H1 (cell line): ENCODE data around the gene PRDM5. TPM values are rescaled to one million over a fixed set of nuclear protein-coding genes. Genes with fewer than 3 reads are reported as not detected.

ENCODE experiments used
- CBX8 ChIP-seq: fragments of 300-800, 300-1000 bp; sonication (generic); IDR thresholded peaks from 2 replicates; pipeline ENCODE4 v1.7.1; 2016; ENCODE audit warnings: low read depth, low read length, borderline replicate concordance
- CREB1 ChIP-seq: IDR thresholded peaks from 2 replicates; pipeline ENCODE4 v1.6.1; 2012; ENCODE audit warnings: inconsistent platforms
- TAF7 ChIP-seq: optimal IDR thresholded peaks from 2 replicates; pipeline ENCODE3; 2011; ENCODE audit warnings: low read depth, mild to moderate bottlenecking, inconsistent platforms, low read length, moderate library complexity, borderline replicate concordance
- TCF12 ChIP-seq: IDR thresholded peaks from 2 replicates; pipeline ENCODE4 v1.6.1; 2011; ENCODE audit warnings: low read depth, mild to moderate bottlenecking, low read length
- polyA plus RNA-seq, 7 experiments: library from polyadenylated mRNA; depleted of rRNA in 3 of 7; stranded (reverse) in 5 of 7; unstranded in 2 of 7; fragments of >200 nt in 5 of 7; fragments of 200-250 nt in 2 of 7; gene quantifications; 1 replicate in 5 of 7; 2 replicates in 1 of 7; 4 replicates in 1 of 7; pipeline versions ENCODE4 v1.2.1 to v1.2.3, GENCODE V29; 2011 to 2013; ENCODE audit warnings: missing spikeins in 2 of 7, mixed read lengths in 2 of 7
- total RNA-seq: library from RNA; stranded (reverse); fragmentation: NEBNext Ultra II Directional; extraction: Animal tissue kit (Norgen Biotek cat#: 25700); gene quantifications from 2 replicates; pipeline ENCODE4 v1.2.1, GENCODE V29; 2021

PRDM5 gene
- total and polyA plus RNA-seq, 2 of the 8 experiments (the other 6 are each of a cell fraction or from before 2014, with no cell fraction given): 8.2 to 23.4 TPM

GRCh38 chr4:120940547-120940946 lies 18.0 kb upstream of the PRDM5 start (continued):
- TF ChIP-seq CBX8 (no peak), TAF7 (no peak), CREB1 (no peak), TCF12 (no peak)
